CD4-positive, alpha-beta T cell treated with Interleukin-15 for 4 hours (primary cell): ENCODE measurements around the gene VGLL3.
"Not testable (repeated sequence)": the region's sequence is repeated elsewhere in the genome, so short reads cannot be mapped to it uniquely, and the experiment has no call there.

ENCODE experiments used
- DNase-seq: peaks from one replicate; pipeline ENCODE4 v3.0.0-alpha.2; 2020; ENCODE audit warnings: low spot score

Gene VGLL3

DNA sequence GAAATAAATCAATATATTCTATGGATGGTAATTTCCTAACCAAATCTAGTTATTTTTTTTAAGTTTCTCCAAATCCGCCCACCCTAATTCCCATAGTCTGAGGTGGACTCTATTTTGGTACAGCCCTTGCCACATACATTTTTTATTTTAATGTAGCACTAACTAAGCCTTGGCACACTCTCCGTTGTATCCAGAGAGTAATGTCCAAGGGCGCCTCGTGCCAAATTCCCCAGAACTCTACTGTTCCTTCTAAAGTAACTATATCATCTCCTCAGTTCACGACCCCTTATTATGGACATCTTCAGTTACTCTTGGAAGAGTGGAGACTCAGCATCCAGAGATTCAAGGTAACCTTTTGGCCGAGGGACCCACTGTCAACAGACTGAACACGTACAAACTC lies 1.3 kb downstream of the VGLL3 start:
- no peak for DNase-seq

GRCh38 chr3:86989006-86989405 lies 1.9 kb downstream of the VGLL3 start:
- no peak for DNase-seq

- DNase-seq: no peak
These were observed 2.7 kb downstream of the VGLL3 start for GRCh38 chr3:86988235-86988634.

DNA sequence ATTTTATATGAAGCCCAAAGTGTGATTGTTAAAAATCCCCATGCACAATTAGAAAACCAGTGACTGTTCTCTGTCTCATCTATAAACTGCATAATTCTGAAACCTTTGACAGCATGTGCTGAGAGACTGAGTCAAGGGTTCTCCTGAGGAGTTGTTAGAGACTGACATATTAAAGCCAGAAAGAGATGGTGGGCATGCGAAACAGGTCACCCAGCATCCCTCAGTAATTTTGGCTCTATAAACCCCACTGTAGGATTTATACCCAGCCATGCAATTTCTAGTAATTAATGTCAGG lies 3.6 kb downstream of the VGLL3 start:
- no peak for DNase-seq

GRCh38 chr3:86986671-86987420 lies 4.1 kb downstream of the VGLL3 start:
- DNase-seq: no peak

GRCh38 chr3:86985181-86985826 lies 5.6 kb downstream of the VGLL3 start:
- no peak for DNase-seq

DNA sequence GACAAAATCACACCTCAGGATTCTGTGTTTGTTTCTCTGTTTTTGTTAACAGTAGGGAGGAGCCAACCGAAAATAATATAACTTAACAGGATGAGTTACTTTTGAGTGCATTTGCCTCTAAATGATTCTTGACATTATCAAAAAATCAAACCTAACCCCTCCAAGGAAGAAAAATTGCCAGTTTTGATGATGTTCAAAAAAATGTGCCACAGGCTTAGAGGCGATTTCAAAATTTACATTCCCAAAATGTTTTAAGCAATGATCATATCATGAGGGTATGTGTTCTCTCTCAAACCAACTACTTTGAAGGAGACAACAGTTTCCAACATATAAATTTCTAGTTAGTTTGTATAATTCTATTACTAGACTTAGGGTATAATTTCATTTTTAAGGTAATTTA lies 6.7 kb downstream of the VGLL3 start:
- no peak for DNase-seq

DNA sequence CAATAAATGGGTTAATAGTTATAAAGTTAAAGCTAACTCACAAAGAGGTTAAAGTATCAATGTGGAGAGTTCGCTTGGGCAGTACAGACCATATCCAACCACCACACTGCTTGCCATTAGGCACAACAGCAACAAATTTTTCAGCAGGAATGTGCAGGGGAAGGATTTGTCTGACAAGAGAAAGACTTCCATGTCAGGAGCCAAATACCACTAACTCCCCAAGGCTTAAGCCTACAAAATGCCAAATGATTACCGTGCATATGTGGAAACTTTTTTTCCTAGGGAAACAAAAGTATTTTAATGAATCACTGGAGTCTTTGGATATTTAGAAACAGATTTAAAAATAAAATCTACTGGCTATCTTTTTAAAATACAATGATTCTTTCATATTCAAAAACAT lies 8.1 kb downstream of the VGLL3 start:
- no peak for DNase-seq

- no peak for DNase-seq
These were observed 12.8 kb downstream of the VGLL3 start for GRCh38 chr3:86978111-86978551.

DNA sequence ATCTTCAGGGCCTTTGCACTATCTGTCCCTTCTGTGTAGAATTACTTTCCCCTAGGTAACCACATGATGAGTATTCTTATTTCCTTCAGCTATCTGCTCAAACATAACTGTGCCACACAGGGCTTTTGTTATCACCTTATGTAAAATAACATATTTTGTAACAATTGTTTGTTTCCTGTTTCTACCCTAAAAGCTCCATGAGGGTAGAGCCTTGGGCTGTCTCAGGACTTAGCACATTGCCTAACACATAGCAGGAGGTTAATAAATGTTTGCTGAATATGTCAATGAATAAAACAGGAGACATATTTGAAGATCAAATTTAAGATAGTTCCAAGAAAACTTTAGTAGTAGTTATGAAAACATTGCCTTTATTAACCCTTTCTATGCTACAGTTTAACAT lies 14.7 kb downstream of the VGLL3 start:
- DNase-seq: no peak

DNA sequence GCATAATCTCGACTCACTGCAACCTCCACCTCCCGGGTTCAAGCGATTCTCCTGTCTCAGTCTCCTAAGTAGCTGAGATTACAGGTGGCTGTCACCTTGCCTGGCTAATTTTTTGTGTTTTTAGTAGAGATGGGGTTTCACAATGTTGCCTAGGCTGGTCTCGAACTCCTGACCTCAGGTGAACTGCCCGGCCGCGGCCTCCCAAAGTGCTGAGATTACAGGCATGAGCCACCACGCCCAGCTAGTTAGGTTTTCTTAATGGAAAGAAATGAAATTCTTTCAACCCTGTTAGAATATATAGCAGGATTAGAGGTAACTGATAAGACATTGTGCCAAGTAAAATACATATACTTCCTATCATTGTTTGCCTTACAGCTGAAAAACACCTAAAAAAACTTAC lies 16.8 kb downstream of the VGLL3 start:
- DNase-seq: not testable (repeated sequence)

DNA sequence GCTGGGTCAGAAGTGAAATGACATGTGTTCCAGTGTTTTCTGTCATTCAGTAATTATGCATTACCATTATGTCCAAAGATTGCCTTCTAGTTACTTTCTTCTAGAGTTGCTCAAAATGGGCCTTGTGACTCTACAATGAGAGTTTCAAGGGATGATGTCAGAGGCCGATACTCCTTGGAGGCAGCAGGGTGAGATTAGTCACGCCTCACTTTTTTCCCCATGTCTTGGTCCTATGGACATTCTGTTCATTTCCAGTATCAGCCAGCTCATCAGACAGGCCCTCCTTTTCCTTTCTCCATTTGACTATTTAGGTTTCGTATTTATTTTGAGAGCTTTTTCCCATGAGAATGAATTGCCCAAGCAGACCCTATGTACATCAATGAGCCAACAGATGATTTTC lies 17.5 kb downstream of the VGLL3 start:
- no peak for DNase-seq

- no peak for DNase-seq
These were observed 21.3 kb downstream of the VGLL3 start for GRCh38 chr3:86969500-86970189.

DNA sequence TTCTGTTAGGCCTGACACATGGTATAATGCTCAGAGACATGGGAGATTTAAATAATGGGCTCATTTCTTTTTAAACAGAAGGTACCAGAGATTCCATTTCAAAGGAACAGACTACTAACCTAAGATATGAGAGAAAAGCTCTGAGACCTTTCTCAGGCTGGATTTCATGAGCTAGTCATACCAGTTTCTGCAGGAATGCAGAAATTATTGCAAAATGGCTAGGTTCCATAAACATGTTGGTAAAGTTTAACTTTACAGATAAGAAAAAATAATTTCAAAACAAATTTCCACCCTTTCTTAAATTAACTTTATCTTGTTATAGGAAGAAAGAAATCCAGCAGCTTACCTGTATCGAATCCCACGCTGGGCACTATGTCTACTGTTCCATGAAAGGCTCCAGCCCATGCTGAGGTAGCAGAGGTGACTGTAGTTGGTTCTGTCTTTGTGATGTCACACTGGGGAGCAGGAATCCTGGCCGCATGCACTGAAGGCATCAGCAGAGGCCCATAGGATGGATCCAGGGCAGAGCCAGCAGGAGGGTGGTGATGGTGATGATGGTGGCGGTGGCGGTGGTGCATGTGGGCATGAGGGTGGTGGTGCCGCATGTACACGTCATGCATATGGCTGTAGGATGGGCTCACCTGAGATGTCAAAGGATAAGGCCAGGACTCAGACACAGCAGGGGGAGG lies 22.6 kb downstream of the VGLL3 start:
- DNase-seq: no peak

DNA sequence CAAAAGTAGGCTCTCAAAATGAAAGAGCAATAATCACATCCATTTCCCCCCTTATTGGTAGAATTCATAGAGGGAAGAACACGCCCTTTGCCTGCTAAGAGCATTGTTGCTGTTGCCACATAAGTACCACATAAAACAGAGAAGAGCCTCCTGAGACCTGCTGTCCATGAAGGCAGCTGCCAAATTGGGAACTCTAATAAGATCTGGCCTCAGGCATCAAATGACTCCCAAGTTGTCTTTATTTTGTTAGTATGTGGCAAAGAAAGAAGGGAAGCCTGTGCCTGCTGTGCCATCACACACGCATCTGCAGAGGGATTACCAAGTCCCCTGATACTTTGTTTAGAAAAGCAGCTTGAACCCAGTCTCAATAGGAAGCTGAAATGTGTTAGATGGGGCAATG lies 23.9 kb downstream of the VGLL3 start:
- no peak for DNase-seq

GRCh38 chr3:86965166-86965565 lies 25.8 kb downstream of the VGLL3 start:
- no peak for DNase-seq

DNA sequence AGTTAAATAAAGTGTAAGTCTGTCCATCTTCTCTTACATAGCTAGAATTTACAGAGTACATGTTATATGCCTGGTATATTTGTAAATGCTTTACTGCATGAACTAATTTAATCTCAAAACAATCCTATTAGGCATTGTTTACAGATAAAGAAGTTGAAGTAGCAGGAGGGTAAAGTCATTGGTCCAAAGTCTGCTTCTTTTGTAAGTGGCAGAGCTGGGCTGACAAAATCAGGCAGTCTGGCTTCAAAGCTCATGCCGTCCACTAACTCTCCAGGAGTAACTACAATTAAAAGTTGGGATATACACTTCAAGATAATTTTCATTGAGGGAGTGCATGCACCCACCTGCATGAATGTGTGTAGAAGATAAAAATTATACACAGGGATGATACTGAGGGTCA lies 27.3 kb downstream of the VGLL3 start:
- no peak for DNase-seq

DNA sequence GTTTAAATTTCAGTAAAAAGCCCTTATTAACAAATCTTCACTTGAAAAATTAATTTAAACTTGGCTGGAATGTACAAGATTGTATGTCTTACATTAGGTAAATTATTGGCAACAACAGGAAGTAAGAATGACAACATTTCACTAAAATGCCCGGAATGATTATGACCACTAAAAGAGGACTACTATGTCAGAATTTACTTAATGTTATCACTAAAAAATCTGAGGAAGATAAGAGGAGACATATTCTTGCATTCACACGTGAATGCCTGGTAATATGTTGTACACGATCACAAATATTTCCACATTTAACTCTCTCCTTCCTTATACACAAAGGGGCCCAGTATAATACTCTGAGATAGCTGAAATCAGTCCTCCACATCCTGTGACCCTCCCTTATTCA lies 29.7 kb downstream of the VGLL3 start:
- DNase-seq: no peak

- DNase-seq: no peak
These were observed 30.4 kb downstream of the VGLL3 start for GRCh38 chr3:86960550-86960949.

GRCh38 chr3:86958534-86958933 lies 32.4 kb downstream of the VGLL3 start:
- no peak for DNase-seq

DNA sequence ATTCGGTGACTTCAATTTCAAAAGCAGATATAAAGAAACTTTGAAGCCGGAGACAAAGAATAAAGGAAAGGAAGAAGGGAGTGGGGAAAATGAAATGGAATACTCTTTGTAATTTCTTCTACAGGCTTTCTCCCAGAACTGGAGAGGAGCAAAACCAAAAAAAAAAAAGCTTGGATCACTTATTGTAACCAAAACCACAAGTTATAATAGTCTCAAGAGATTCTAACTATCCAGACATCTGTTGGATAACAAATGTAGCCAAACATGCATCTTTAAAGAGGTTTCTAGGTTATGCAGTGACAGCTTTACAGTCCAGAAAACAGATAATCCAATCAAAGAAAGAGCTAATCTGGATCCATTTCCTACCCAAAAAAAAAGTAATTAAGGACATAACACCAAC lies 36.2 kb downstream of the VGLL3 start:
- no peak for DNase-seq

DNA sequence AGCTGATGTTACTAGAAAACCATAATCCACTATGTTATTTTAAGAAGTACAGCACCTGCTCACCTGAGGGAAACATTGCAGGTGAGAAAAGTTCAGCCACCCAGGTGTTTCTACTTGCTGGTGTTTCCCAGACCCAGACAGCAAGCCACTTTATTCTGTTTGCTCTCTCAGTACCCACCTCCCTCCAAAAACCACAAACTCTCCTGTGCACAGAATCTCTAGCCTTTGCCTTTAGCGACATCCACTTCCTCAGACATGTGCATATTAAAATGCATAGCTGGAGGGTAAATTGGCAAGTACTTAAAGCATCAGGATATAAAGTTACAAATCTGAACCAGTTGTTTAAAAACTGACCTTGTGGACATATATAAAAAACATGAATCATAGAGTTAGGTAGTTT lies 36.7 kb downstream of the VGLL3 start:
- DNase-seq: no peak

DNA sequence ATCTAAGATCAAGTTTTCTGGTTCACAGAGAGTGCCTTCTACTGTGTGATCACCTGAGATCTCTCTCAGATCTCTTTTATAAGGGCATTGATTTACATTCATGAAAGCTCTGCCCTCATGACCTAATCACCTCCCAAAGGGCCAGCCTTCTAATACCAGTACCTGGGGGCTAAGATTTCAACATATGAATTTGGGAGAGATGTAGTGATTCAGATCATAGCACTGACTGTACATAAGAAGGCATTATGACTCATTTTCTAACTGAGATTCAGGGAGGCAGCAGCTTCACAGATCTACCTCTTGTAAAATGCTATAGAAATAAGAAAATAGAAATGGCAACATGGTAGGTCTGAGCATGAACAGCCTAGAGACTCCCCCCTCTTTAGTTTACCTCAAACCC lies 39.6 kb downstream of the VGLL3 start:
- DNase-seq: no peak
